Measurements from ENCODE around the gene HTD2. TPM values are rescaled to one million over a fixed set of nuclear protein-coding genes. Genes with fewer than 3 reads are reported as not detected.
A peak's percentile ranks its signal among the peaks of the same experiment; 100 is the strongest.
"Not testable (repeated sequence)": the region's sequence is repeated elsewhere in the genome, so short reads cannot be mapped to it uniquely, and the experiment has no call there.

HTD2 gene
- total RNA-seq, 2 donors from 2014 or later = 0.99 to 4.9 TPM

- 85 to 86% methylated on average over 3 of the region's 3 CpGs for WGBS, 2 donors
- Histone ChIP-seq H3K27me3 (no peaks in the 10 kb centered on the region), H3K4me3 (no peak overlapping the region), H3K9me3 (no peaks in the 10 kb centered on the region), H3K27ac (no peak overlapping the region), H3K4me1 (no peaks in the 10 kb centered on the region), H3K36me3 (replicated peaks in 1 of 2; ENCODE audit: insufficient read depth in 1 of 2, low read depth in 2 of 2) (no peaks in the 10 kb centered on the region)
- intact Hi-C loops (cut with DNase I) = no loop called here
- ATAC-seq (no peak), DNase-seq (no peak)
- TF ChIP-seq CTCF (IDR thresholded peaks at IDR 0.05) (no peak), POLR2A (IDR thresholded peaks at IDR 0.05) (no peak)
These were observed 44.2 kb upstream of the HTD2 start for GRCh38 chr3:58261954-58262666.

GRCh38 chr3:58266577-58266976 is 39.7 kb upstream of the HTD2 start:
- no peaks in the 10 kb centered on the region for H3K27me3 ChIP-seq
- ATAC-seq (no peak), DNase-seq (peak in 1 of 4 donors; percentile 16)
- no peaks in the 10 kb centered on the region for H3K9me3 ChIP-seq
- no peak overlapping the region for H3K27ac ChIP-seq
- intact Hi-C loops (cut with DNase I) = no loop called here
- WGBS, 2 donors = 33 to 42% methylated on average over 1 of the region's 1 CpG
- H3K36me3 ChIP-seq (replicated peaks in 1 of 2; ENCODE audit: insufficient read depth in 1 of 2, low read depth in 2 of 2) = no peaks in the 10 kb centered on the region
- no peak for TF ChIP-seq CTCF (IDR thresholded peaks at IDR 0.05)
- no peak for TF ChIP-seq POLR2A (IDR thresholded peaks at IDR 0.05)
- H3K4me3 ChIP-seq = no peak overlapping the region
- H3K4me1 ChIP-seq = no peaks in the 10 kb centered on the region

GRCh38 chr3:58267543-58267942 is 38.8 kb upstream of the HTD2 start:
- H3K4me1 ChIP-seq; H3K9me3 ChIP-seq; H3K27me3 ChIP-seq; intact Hi-C loops (cut with DNase I); H3K36me3 ChIP-seq (replicated peaks in 1 of 2; ENCODE audit: insufficient read depth in 1 of 2, low read depth in 2 of 2); H3K27ac ChIP-seq; ATAC-seq; DNase-seq; H3K4me3 ChIP-seq: not testable (repeated sequence)
- 93 to 100% methylated on average over 1 of the region's 1 CpG for WGBS, 2 donors

- Histone ChIP-seq H3K27ac (no peak overlapping the region), H3K4me1 (no peaks in the 10 kb centered on the region), H3K36me3 (replicated peaks in 1 of 2; ENCODE audit: insufficient read depth in 1 of 2, low read depth in 2 of 2) (no peaks in the 10 kb centered on the region), H3K4me3 (no peak overlapping the region), H3K9me3 (no peaks in the 10 kb centered on the region), H3K27me3 (no peaks in the 10 kb centered on the region)
- intact Hi-C loops (cut with DNase I) = no loop called here
- no peak for DNase-seq
- no peak for ATAC-seq
- TF ChIP-seq POLR2A (IDR thresholded peaks at IDR 0.05) (no peak), CTCF (IDR thresholded peaks at IDR 0.05) (no peak)
- WGBS, 2 donors = 79 to 86% methylated on average over 2 of the region's 2 CpGs
These were observed 37.0 kb upstream of the HTD2 start for GRCh38 chr3:58269356-58269755.

GRCh38 chr3:58270485-58270884 is 35.8 kb upstream of the HTD2 start:
- H3K4me3 ChIP-seq = no peak overlapping the region
- DNase-seq = no peak
- no peaks in the 10 kb centered on the region for H3K4me1 ChIP-seq
- H3K27me3 ChIP-seq = no peaks in the 10 kb centered on the region
- no peaks in the 10 kb centered on the region for H3K9me3 ChIP-seq
- WGBS, 2 donors = 89 to 93% methylated on average over 2 of the region's 2 CpGs
- intact Hi-C loops (cut with DNase I) = no loop called here
- no peak for ATAC-seq
- H3K36me3 ChIP-seq (replicated peaks in 1 of 2; ENCODE audit: insufficient read depth in 1 of 2, low read depth in 2 of 2) = no peaks in the 10 kb centered on the region
- no peak overlapping the region for H3K27ac ChIP-seq
- no peak for TF ChIP-seq POLR2A (IDR thresholded peaks at IDR 0.05)
- TF ChIP-seq CTCF (IDR thresholded peaks at IDR 0.05) = no peak
